K562 (cell line): ENCODE results near the gene ACSF3. TPM values are rescaled to one million over a fixed set of nuclear protein-coding genes. Genes with fewer than 3 reads are reported as not detected.
"Not testable (repeated sequence)": the region's sequence is repeated elsewhere in the genome, so short reads cannot be mapped to it uniquely, and the experiment has no call there.

Experiments
- ATAC-seq: fragments of 200-7000 bp; cut with Tn5 transposase; 3 replicates; pipeline ENCODE4 v1.9.1; 2020; ENCODE audit warnings: moderate library complexity
- BruUV-seq: library from RNA; stranded (reverse); fragments of 400-500 nt; replicated peaks from 2 replicates; lab custom pipeline; 2021; lab: Mats Ljungman, UMichigan
- CTCF ChIA-PET: fragments of 300-600 bp; formaldehyde crosslinking; extraction: SDS; loops from one replicate; lab custom pipeline; 2021; ENCODE audit warnings: low intra/inter-chr PET ratio; lab: Yijun Ruan, JAX
- POLR2A ChIA-PET: fragments of 300-600, 350-650 bp; sonication (Branson Sonifier 250); formaldehyde crosslinking; extraction: SDS; loops from one replicate; lab custom pipeline; 2021; ENCODE audit warnings: antibody characterized with exemption, inconsistent platforms; lab: Yijun Ruan, JAX
- DNase-seq, 4 experiments: peaks; one replicate each; pipeline versions ENCODE4 v3.0.0 to v3.0.0-alpha.2; 2011 to 2018; ENCODE audit warnings: low spot score in 3 of 4, mixed read lengths in 3 of 4; ENCODE audit errors: extremely low read depth in 1 of 4
- FAIRE-seq: peaks from 2 replicates; lab custom pipeline; 2011; peaks lifted over from hg19 to GRCh38; lab: Jason Lieb, UNC
- H2AFZ ChIP-seq: 2 replicates; pipeline ENCODE4 v1.6.0; 2011; ENCODE audit warnings: low read depth, low read length, control low read depth, inconsistent platforms
- H3K27ac ChIP-seq: fragments of 200-600 bp; 3 replicates; pipeline ENCODE4 v1.8.0; 2011; ENCODE audit warnings: low read depth, mild to moderate bottlenecking, control low read depth, inconsistent platforms, low read length, moderate library complexity, mixed read lengths; ENCODE audit errors: extremely low read depth
- H3K27me3 ChIP-seq, 2 experiments: fragments of 300-600 bp in 1 of 2; 2 replicates in 1 of 2; 3 replicates in 1 of 2; pipeline versions ENCODE4 v1.6.0 to v1.8.0; 2011; ENCODE audit warnings: inconsistent platforms in 2 of 2, low read length in 2 of 2, mild to moderate bottlenecking in 1 of 2, mixed read lengths in 1 of 2, moderate library complexity in 1 of 2; ENCODE audit not compliant: control insufficient read depth in 2 of 2, insufficient read depth in 2 of 2
- H3K36me3 ChIP-seq: fragments of 300-600 bp; 3 replicates; pipeline ENCODE4 v1.8.0; 2011; ENCODE audit warnings: mild to moderate bottlenecking, low read length, inconsistent platforms; ENCODE audit not compliant: control insufficient read depth, insufficient read depth
- H3K4me1 ChIP-seq, 2 experiments: fragments of 200-600 bp in 1 of 2; replicated peaks in 1 of 2; 2 replicates in 1 of 2; 3 replicates in 1 of 2; pipeline versions ENCODE4 v1.5.1 to v1.8.0; 2011; ENCODE audit warnings: inconsistent platforms in 2 of 2, low read length in 2 of 2, mild to moderate bottlenecking in 1 of 2, mixed read lengths in 1 of 2, moderate library complexity in 1 of 2; ENCODE audit not compliant: control insufficient read depth in 2 of 2, insufficient read depth in 2 of 2
- H3K4me2 ChIP-seq: 2 replicates; pipeline ENCODE4 v1.6.1; 2011; ENCODE audit warnings: low read length, control low read depth, inconsistent platforms, mixed read lengths; ENCODE audit not compliant: insufficient read depth
- H3K4me3 ChIP-seq: fragments of 200-600 bp; sonication (generic), shearing (Covaris generic); 2 replicates; pipeline ENCODE4 v1.5.1; 2016; ENCODE audit warnings: control low read depth, inconsistent platforms
- H3K79me2 ChIP-seq: fragments of 200-600 bp; 3 replicates; pipeline ENCODE4 v1.8.0; 2011; ENCODE audit warnings: low read length, inconsistent platforms; ENCODE audit not compliant: control insufficient read depth, insufficient read depth
- H3K9ac ChIP-seq, 2 experiments: 2 replicates each; pipeline versions ENCODE4 v1.6.0 to v1.6.1; 2011; ENCODE audit warnings: low read depth in 2 of 2, low read length in 2 of 2, control low read depth in 1 of 2, inconsistent platforms in 1 of 2, mild to moderate bottlenecking in 1 of 2, mixed read lengths in 1 of 2; ENCODE audit not compliant: insufficient read depth in 1 of 2
- H3K9me1 ChIP-seq: one replicate; pipeline ENCODE4 v1.6.0; 2011; ENCODE audit warnings: inconsistent platforms, mild to moderate bottlenecking, low read length, moderate library complexity; ENCODE audit not compliant: control insufficient read depth, insufficient read depth
- H3K9me3 ChIP-seq: replicated peaks from 2 replicates; pipeline ENCODE4 v1.5.1; 2011; ENCODE audit warnings: low read depth, low read length, inconsistent platforms; ENCODE audit not compliant: control insufficient read depth, insufficient read depth
- H4K20me1 ChIP-seq: replicated peaks from 2 replicates; pipeline ENCODE4 v1.6.1; 2011; ENCODE audit warnings: low read length, inconsistent platforms, mixed read lengths; ENCODE audit not compliant: control insufficient read depth, insufficient read depth
- E2F4 ChIP-seq: sonication (generic); formaldehyde crosslinking; IDR thresholded peaks from 2 replicates; pipeline ENCODE4 v1.8.0; 2022; ENCODE audit warnings: mild to moderate bottlenecking, low read depth, missing genetic modification reagents
- EGR1 ChIP-seq: fragments of 450-650 bp; conservative IDR thresholded peaks from 2 replicates; pipeline ENCODE4 v1.6.1; 2017; ENCODE audit warnings: mild to moderate bottlenecking
- ETV1 ChIP-seq: fragments of 450-650 bp; conservative IDR thresholded peaks from 2 replicates; pipeline ENCODE4 v1.6.1; 2016; ENCODE audit warnings: missing genetic modification characterization, control low read depth, low read depth, missing compliant biosample characterization
- NCOA1 ChIP-seq: fragments of 450-650 bp; IDR thresholded peaks from 2 replicates; pipeline ENCODE4 v1.6.1; 2016; ENCODE audit warnings: low read depth
- NFRKB ChIP-seq: fragments of 450-650 bp; IDR thresholded peaks from 2 replicates; pipeline ENCODE4 v1.6.1; 2016; ENCODE audit warnings: low read depth
- XRCC4 ChIP-seq: IDR thresholded peaks from one replicate; pipeline ENCODE4 v1.6.1; 2011; ENCODE audit not compliant: insufficient read depth, insufficient read length; ENCODE audit errors: extremely low read depth
- YBX1 ChIP-seq: fragments of 450-650 bp; IDR thresholded peaks from 2 replicates; pipeline ENCODE4 v1.7.1; 2016; ENCODE audit warnings: mild to moderate bottlenecking
- ZFX ChIP-seq: sonication (generic); formaldehyde crosslinking; IDR thresholded peaks from 2 replicates; pipeline ENCODE4 v1.8.0; 2022; ENCODE audit warnings: mild to moderate bottlenecking, missing genetic modification reagents, moderate library complexity
- ZNF175 ChIP-seq: fragments of 200-800 bp; sonication (Bioruptor generic); IDR thresholded peaks from 2 replicates; pipeline ENCODE4 v1.6.1; 2016; ENCODE audit warnings: low read depth, mild to moderate bottlenecking, missing genetic modification characterization, missing compliant biosample characterization
- WGBS: fragments of 100-300 bp; shearing (Covaris generic); methylation state at CpG from one replicate; pipeline ENCODE4 v1.1.6; 2016; ENCODE audit warnings: low coverage, mixed read lengths; ENCODE audit not compliant: insufficient coverage; ENCODE audit errors: missing lambda C conversion rate; 5-methylcytosine and 5-hydroxymethylcytosine counted together
- in situ Hi-C: fragments of 300-500 bp; cut with MboI; formaldehyde crosslinking; loops from 4 replicates; pipeline ENCODE4 v1.15.0; 2018; ENCODE audit warnings: inconsistent platforms, mixed read lengths
- intact Hi-C: fragments of 100-400 bp; cut with micrococcal nuclease; formaldehyde crosslinking; loops from 2 replicates; pipeline ENCODE4 v1.14.2; 2022
- polyA plus RNA-seq, 8 experiments: library from polyadenylated mRNA; depleted of rRNA in 4 of 8; stranded (reverse) in 5 of 8; unstranded in 3 of 8; fragments of >200 nt; fragmentation: Nextera tagmentation in 2 of 8; fragmentation: Illumina TruSeq in 1 of 8; extraction: Ambion mirVana in 2 of 8; extraction: Trizol in 1 of 8; gene quantifications; 2 replicates each; pipeline versions ENCODE4 v1.2.1 to v1.2.3, GENCODE V29; 2011 to 2014; ENCODE audit warnings: inconsistent platforms in 1 of 8, missing spikeins in 1 of 8
- total RNA-seq, 7 experiments: library from RNA; depleted of rRNA in 6 of 7; stranded (reverse); fragments of >200 nt in 6 of 7; fragmentation: Illumina TruSeq in 2 of 7; extraction: Trizol in 2 of 7; gene quantifications; 2 replicates each; pipeline versions ENCODE4 v1.2.1 to v1.2.3, GENCODE V29; 2011 to 2021; ENCODE audit warnings: low replicate concordance in 1 of 7
- TF ChIP-seq, protein P1 (sequence below): IDR thresholded peaks from 2 replicates; pipeline ENCODE4 v1.6.1; 2011; ENCODE audit warnings: borderline replicate concordance, low read depth, mild to moderate bottlenecking, moderate library complexity, low read length; ENCODE audit not compliant: insufficient read depth, poor library complexity, severe bottlenecking

Gene ACSF3
- total and polyA plus RNA-seq, 9 of the 15 experiments (the other 6 are each of a cell fraction or from before 2014, with no cell fraction given): 0.77 to 32.8 (median 14.7) TPM

DNA sequence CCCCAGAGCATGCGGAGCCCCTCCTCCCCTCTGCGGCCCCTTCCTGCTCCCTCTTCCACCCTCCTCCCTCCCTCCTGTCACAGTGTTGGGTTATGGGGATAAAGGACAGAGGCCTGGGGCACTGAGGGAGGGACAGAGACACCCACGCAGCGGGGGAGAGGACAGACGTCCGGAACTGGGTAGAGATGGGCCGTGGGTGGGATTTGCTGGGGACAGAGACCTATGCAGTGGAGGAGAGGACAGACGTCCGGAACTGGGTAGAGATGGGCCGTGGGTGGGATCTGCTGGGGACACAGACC is 72.0 kb downstream of the ACSF3 start:
- in situ Hi-C loops (loop anchor here (5.0 kb wide), 1 partner anchor 353 kb away; the partner anchor contains the start of gene APRT), intact Hi-C loops (loop anchor here (10.0 kb wide), 1 partner anchor 191 kb away; the partner anchor contains the start of gene CBFA2T3)
- ATAC-seq, H3K79me2 ChIP-seq, H3K4me3 ChIP-seq, H3K36me3 ChIP-seq, H3K9me1 ChIP-seq, POLR2A ChIA-PET, H3K4me2 ChIP-seq, DNase-seq, H2AFZ ChIP-seq, BruUV-seq, H3K27me3 ChIP-seq, H3K9ac ChIP-seq, H3K9me3 ChIP-seq, H3K27ac ChIP-seq, FAIRE-seq, H4K20me1 ChIP-seq: not testable (repeated sequence)
- H3K4me1 ChIP-seq: peaks cover 10 to 82% of the 10 kb centered on the region in 2 experiments
- 23% methylated on average over 4 of the region's 10 CpGs for WGBS
- CTCF ChIA-PET: interaction anchor here (1.5 kb wide), 1 partner anchor 429 kb away, joined by 3 read pairs; no protein-coding TSS in a partner anchor
- TF ChIP-seq EGR1: peak; percentile 81

- Histone ChIP-seq H3K79me2 (no peaks in the 10 kb centered on the region), H3K4me1 (peaks cover 18 to 82% of the 10 kb centered on the region in 2 experiments), H2AFZ (peak overlapping the region; percentile 89), H3K27me3 (no peaks in the 10 kb centered on the region), H3K27ac (peak overlapping the region; percentile 57; the same call in 2 of the 3 replicates), H3K4me3 (no peak overlapping the region), H3K36me3 (no peaks in the 10 kb centered on the region), H4K20me1 (0 out of 2 replicates have a peak, but pooled peaks cover 3% of the 10 kb centered on the region), H3K4me2 (peak overlapping the region; percentile 37), H3K9ac (peak overlapping the region; percentile 43 to 80; a peak in 3 of 4 replicates), H3K9me1 (no peaks in the 10 kb centered on the region), H3K9me3 (no peaks in the 10 kb centered on the region)
- intact Hi-C loops: loop anchor here (10.0 kb wide), 1 partner anchor 192 kb away; the partner anchor contains the start of gene CBFA2T3
- CTCF ChIA-PET: interaction anchor here (0.5 to 2.6 kb wide), 7 partner anchors 9 to 430 kb away, joined by 3 to 21 read pairs (median 3); partner anchors contain the start of gene APRT
- FAIRE-seq: no peak
- no TSS peak for BruUV-seq
- POLR2A ChIA-PET: interaction anchor here (0.6 to 1.3 kb wide), 5 partner anchors 73 to 367 kb away, joined by 3 to 6 read pairs (median 4); partner anchors contain the start of genes ACSF3, GALNS and TRAPPC2L
- DNase-seq: peak; percentile 43 to 57 (median 52)
- WGBS: 32% methylated on average over 13 of the region's 18 CpGs
- ATAC-seq: 0 out of 3 replicates have a peak, but pooled peaks have one; percentile 4
- in situ Hi-C loops: loop anchor here (5.0 kb wide), 1 partner anchor 355 kb away; the partner anchor contains the start of gene APRT
- TF ChIP-seq ZNF175 (CRISPR knock-in tag): peak; percentile 32; the same call in 1 of the 2 replicates
- no peak for TF ChIP-seq XRCC4
- TF ChIP-seq ETV1 (tag): peak; percentile 63; the same call in 1 of the 2 replicates
- peak; percentile 49; the same call in 1 of the 2 replicates for TF ChIP-seq ZFX (CRISPR knock-in tag)
- no peak for TF ChIP-seq YBX1
- TF ChIP-seq E2F4: no peak
- TF ChIP-seq NCOA1: no peak
- peak; percentile 50; the same call in 1 of the 2 replicates for TF ChIP-seq NFRKB
- TF ChIP-seq, protein P1, sequence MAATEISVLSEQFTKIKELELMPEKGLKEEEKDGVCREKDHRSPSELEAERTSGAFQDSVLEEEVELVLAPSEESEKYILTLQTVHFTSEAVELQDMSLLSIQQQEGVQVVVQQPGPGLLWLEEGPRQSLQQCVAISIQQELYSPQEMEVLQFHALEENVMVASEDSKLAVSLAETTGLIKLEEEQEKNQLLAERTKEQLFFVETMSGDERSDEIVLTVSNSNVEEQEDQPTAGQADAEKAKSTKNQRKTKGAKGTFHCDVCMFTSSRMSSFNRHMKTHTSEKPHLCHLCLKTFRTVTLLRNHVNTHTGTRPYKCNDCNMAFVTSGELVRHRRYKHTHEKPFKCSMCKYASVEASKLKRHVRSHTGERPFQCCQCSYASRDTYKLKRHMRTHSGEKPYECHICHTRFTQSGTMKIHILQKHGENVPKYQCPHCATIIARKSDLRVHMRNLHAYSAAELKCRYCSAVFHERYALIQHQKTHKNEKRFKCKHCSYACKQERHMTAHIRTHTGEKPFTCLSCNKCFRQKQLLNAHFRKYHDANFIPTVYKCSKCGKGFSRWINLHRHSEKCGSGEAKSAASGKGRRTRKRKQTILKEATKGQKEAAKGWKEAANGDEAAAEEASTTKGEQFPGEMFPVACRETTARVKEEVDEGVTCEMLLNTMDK: no peak
Measured at GRCh38 chr16:89166696-89167424, 73.2 kb downstream of the ACSF3 start.
